Measurements from ENCODE around the gene DCAF16. TPM values are rescaled to one million over a fixed set of nuclear protein-coding genes. Genes with fewer than 3 reads are reported as not detected.
A peak's percentile ranks its signal among the peaks of the same experiment; 100 is the strongest.

The DCAF16 gene
- polyA plus RNA-seq, 1 donor from 2014 or later, result 14.2 TPM

- H3K9me3 Mint-ChIP-seq, result no peaks in the 10 kb centered on the region
- H3K4me1 Mint-ChIP-seq, result peaks cover 44 to 54% (median 46%) of the 10 kb centered on the region in 3 donors
- H3K27me3 Mint-ChIP-seq, result no peaks in the 10 kb centered on the region
- peak overlapping the region in 1 of 3 donors; percentile 46 for H3K27ac Mint-ChIP-seq
- H3K4me3 Mint-ChIP-seq, result peak overlapping the region in 3 of 4 donors; percentile 18 to 94 (median 70)
- H3K36me3 Mint-ChIP-seq, result peaks cover 7% of the 10 kb centered on the region
Measured at GRCh38 chr4:17807446-17807845, 3.1 kb downstream of the DCAF16 start.

GRCh38 chr4:17805580-17806155, 4.9 kb downstream of the DCAF16 start:
- Mint-ChIP-seq H3K4me3 (peak overlapping the region in 1 of 4 donors; percentile 54), H3K4me1 (peaks cover 38 to 47% (median 40%) of the 10 kb centered on the region in 3 donors), H3K27ac (peak overlapping the region in 1 of 3 donors; percentile 49), H3K27me3 (no peaks in the 10 kb centered on the region), H3K36me3 (peaks cover 8% of the 10 kb centered on the region), H3K9me3 (no peaks in the 10 kb centered on the region)

GRCh38 chr4:17797808-17798207, 12.7 kb downstream of the DCAF16 start:
- no peaks in the 10 kb centered on the region for H3K27me3 Mint-ChIP-seq
- peaks cover 10% of the 10 kb centered on the region for H3K36me3 Mint-ChIP-seq
- H3K4me3 Mint-ChIP-seq, result no peak overlapping the region
- peaks cover 2 to 7% (median 7%) of the 10 kb centered on the region in 3 donors for H3K4me1 Mint-ChIP-seq
- H3K27ac Mint-ChIP-seq, result no peak overlapping the region
- H3K9me3 Mint-ChIP-seq, result no peaks in the 10 kb centered on the region

GRCh38 chr4:17794730-17795129, 15.8 kb downstream of the DCAF16 start:
- H3K4me1 Mint-ChIP-seq, result peaks cover 0 to 3% (median 0%) of the 10 kb centered on the region in 3 donors
- no peak overlapping the region for H3K27ac Mint-ChIP-seq
- H3K4me3 Mint-ChIP-seq, result no peak overlapping the region
- no peaks in the 10 kb centered on the region for H3K9me3 Mint-ChIP-seq
- peaks cover 19% of the 10 kb centered on the region for H3K36me3 Mint-ChIP-seq
- H3K27me3 Mint-ChIP-seq, result no peaks in the 10 kb centered on the region

- no peaks in the 10 kb centered on the region for H3K27me3 Mint-ChIP-seq
- H3K36me3 Mint-ChIP-seq, result peaks cover 20% of the 10 kb centered on the region
- H3K27ac Mint-ChIP-seq, result no peak overlapping the region
- no peaks in the 10 kb centered on the region for H3K9me3 Mint-ChIP-seq
- no peak overlapping the region for H3K4me3 Mint-ChIP-seq
- H3K4me1 Mint-ChIP-seq, result peaks cover 6 to 11% (median 7%) of the 10 kb centered on the region in 3 donors
Measured at GRCh38 chr4:17788956-17789355, 21.6 kb downstream of the DCAF16 start.

GRCh38 chr4:17787315-17787714, 23.2 kb downstream of the DCAF16 start:
- no peak overlapping the region for H3K4me3 Mint-ChIP-seq
- peaks cover 19% of the 10 kb centered on the region for H3K36me3 Mint-ChIP-seq
- peaks cover 0 to 1% (median 0%) of the 10 kb centered on the region in 3 donors for H3K9me3 Mint-ChIP-seq
- no peak overlapping the region for H3K27ac Mint-ChIP-seq
- peaks cover 6 to 11% (median 7%) of the 10 kb centered on the region in 3 donors for H3K4me1 Mint-ChIP-seq
- H3K27me3 Mint-ChIP-seq, result peaks cover 3% of the 10 kb centered on the region

- peaks cover 0 to 7% (median 0%) of the 10 kb centered on the region in 3 donors for H3K9me3 Mint-ChIP-seq
- peaks cover 6 to 13% (median 11%) of the 10 kb centered on the region in 3 donors for H3K4me1 Mint-ChIP-seq
- H3K4me3 Mint-ChIP-seq, result no peak overlapping the region
- peaks cover 20% of the 10 kb centered on the region for H3K36me3 Mint-ChIP-seq
- H3K27me3 Mint-ChIP-seq, result peaks cover 11% of the 10 kb centered on the region
- H3K27ac Mint-ChIP-seq, result no peak overlapping the region
Measured at GRCh38 chr4:17786567-17786966, 24.0 kb downstream of the DCAF16 start.

GRCh38 chr4:17785858-17786257, 24.7 kb downstream of the DCAF16 start:
- Mint-ChIP-seq H3K9me3 (peaks cover 0 to 7% (median 0%) of the 10 kb centered on the region in 3 donors), H3K4me1 (peaks cover 6 to 14% (median 11%) of the 10 kb centered on the region in 3 donors), H3K27me3 (peaks cover 13% of the 10 kb centered on the region), H3K27ac (no peak overlapping the region), H3K36me3 (peaks cover 13% of the 10 kb centered on the region), H3K4me3 (no peak overlapping the region)

- H3K9me3 Mint-ChIP-seq, result peaks cover 0 to 7% (median 1%) of the 10 kb centered on the region in 3 donors
- peaks cover 8% of the 10 kb centered on the region for H3K36me3 Mint-ChIP-seq
- H3K4me1 Mint-ChIP-seq, result peaks cover 0 to 12% (median 3%) of the 10 kb centered on the region in 3 donors
- H3K27ac Mint-ChIP-seq, result no peak within 1 kb of the TSS
- peak within 1 kb of the TSS in 2 of 4 donors; percentile 65 to 74 for H3K4me3 Mint-ChIP-seq
- peaks cover 23% of the 10 kb centered on the region for H3K27me3 Mint-ChIP-seq
Measured at GRCh38 chr4:17781300-17782287, 29.0 kb downstream of the DCAF16 start, which contains the start of gene FAM184B. Gene FAM184B (minus strand): TSS chr4:17781621. CDS start chr4:17781299, 322 bp downstream.

- Mint-ChIP-seq H3K4me3 (no peak overlapping the region), H3K27me3 (peaks cover 23% of the 10 kb centered on the region), H3K36me3 (peaks cover 7% of the 10 kb centered on the region), H3K9me3 (peaks cover 0 to 7% (median 1%) of the 10 kb centered on the region in 3 donors), H3K27ac (no peak overlapping the region), H3K4me1 (peaks cover 0 to 9% (median 1%) of the 10 kb centered on the region in 3 donors)
Measured at GRCh38 chr4:17780501-17781299, 29.9 kb downstream of the DCAF16 start.

- H3K4me1 Mint-ChIP-seq, result peaks cover 0 to 8% (median 1%) of the 10 kb centered on the region in 3 donors
- H3K4me3 Mint-ChIP-seq, result no peak overlapping the region
- H3K9me3 Mint-ChIP-seq, result peaks cover 0 to 7% (median 1%) of the 10 kb centered on the region in 3 donors
- peaks cover 8% of the 10 kb centered on the region for H3K36me3 Mint-ChIP-seq
- H3K27ac Mint-ChIP-seq, result no peak overlapping the region
- H3K27me3 Mint-ChIP-seq, result peaks cover 23% of the 10 kb centered on the region
Measured at GRCh38 chr4:17778431-17778830, 32.1 kb downstream of the DCAF16 start.

GRCh38 chr4:17773135-17773698, 37.3 kb downstream of the DCAF16 start:
- Mint-ChIP-seq H3K27ac (no peak overlapping the region), H3K9me3 (no peaks in the 10 kb centered on the region), H3K4me1 (no peaks in the 10 kb centered on the region), H3K27me3 (no peaks in the 10 kb centered on the region), H3K4me3 (no peak overlapping the region), H3K36me3 (peaks cover 2% of the 10 kb centered on the region)

GRCh38 chr4:17771284-17771908, 39.2 kb downstream of the DCAF16 start:
- H3K9me3 Mint-ChIP-seq, result no peaks in the 10 kb centered on the region
- no peaks in the 10 kb centered on the region for H3K27me3 Mint-ChIP-seq
- no peaks in the 10 kb centered on the region for H3K4me1 Mint-ChIP-seq
- H3K27ac Mint-ChIP-seq, result no peak overlapping the region
- no peak overlapping the region for H3K4me3 Mint-ChIP-seq
- peaks cover 2% of the 10 kb centered on the region for H3K36me3 Mint-ChIP-seq

- H3K4me1 Mint-ChIP-seq, result no peaks in the 10 kb centered on the region
- no peak overlapping the region for H3K4me3 Mint-ChIP-seq
- peaks cover 2% of the 10 kb centered on the region for H3K36me3 Mint-ChIP-seq
- H3K9me3 Mint-ChIP-seq, result peaks cover 0 to 4% (median 0%) of the 10 kb centered on the region in 3 donors
- no peak overlapping the region for H3K27ac Mint-ChIP-seq
- H3K27me3 Mint-ChIP-seq, result peaks cover 4% of the 10 kb centered on the region
Measured at GRCh38 chr4:17770845-17771244, 39.7 kb downstream of the DCAF16 start.
